PFSK-1 (cell line): ENCODE measurements around the gene CDC42EP3.

ENCODE experiments used
- POLR2AphosphoS5 ChIP-seq: IDR thresholded peaks from 2 replicates; pipeline ENCODE4 v1.6.1; 2012; ENCODE audit warnings: low read depth, mild to moderate bottlenecking, control low read depth, low read length, moderate library complexity
- REST ChIP-seq, 2 experiments: IDR thresholded peaks; 2 replicates each; pipeline versions ENCODE4 v1.6.1 to v1.8.0; 2011 to 2012; ENCODE audit warnings: low read depth in 2 of 2, low read length in 2 of 2, control low read depth in 1 of 2, inconsistent platforms in 1 of 2, mild to moderate bottlenecking in 1 of 2, moderate library complexity in 1 of 2; ENCODE audit not compliant: insufficient read depth in 1 of 2
- SIN3A ChIP-seq: IDR thresholded peaks from 2 replicates; pipeline ENCODE4 v1.6.1; 2012; ENCODE audit warnings: mild to moderate bottlenecking, low read length, moderate library complexity, borderline replicate concordance; ENCODE audit not compliant: insufficient read depth

- TF ChIP-seq POLR2AphosphoS5, result no peak
- TF ChIP-seq SIN3A, result no peak
- TF ChIP-seq REST (IDR thresholded peaks at IDR 0.05; ENCODE audit: insufficient read depth in 1 of 2, low read depth in 2 of 2, low read length in 2 of 2), result no peak; a peak in 1 of 4 replicates
Observed at GRCh38 chr2:37670378-37671008, 949 bp downstream of the CDC42EP3 start.
